SK-N-MC (cell line): ENCODE data around the gene NOP14.

Experiments
- EZH2 ChIP-seq: fragments of 200-600 bp; sonication (generic); IDR thresholded peaks from one replicate; pipeline ENCODE4 v1.6.1; 2017; ENCODE audit warnings: antibody characterized with exemption
- FOXP2 ChIP-seq: optimal IDR thresholded peaks from 2 replicates; pipeline ENCODE3; 2011; ENCODE audit warnings: mild to moderate bottlenecking, moderate library complexity; ENCODE audit not compliant: insufficient read depth; ENCODE audit errors: extremely low read length, control extremely low read depth
- POLR2AphosphoS5 ChIP-seq: IDR thresholded peaks from 2 replicates; pipeline ENCODE4 v1.6.1; 2012; ENCODE audit warnings: mild to moderate bottlenecking, low read depth, low read length, borderline replicate concordance

- TF ChIP-seq POLR2AphosphoS5 (no peak), EZH2 (no peak), FOXP2 (no peak)
These were observed 37.0 kb downstream of the NOP14 start for GRCh38 chr4:2925931-2926860.
